Measurements from ENCODE around the gene SLX1A. TPM values are rescaled to one million over a fixed set of nuclear protein-coding genes. Genes with fewer than 3 reads are reported as not detected.

The SLX1A gene
- total and polyA plus RNA-seq, 10 of the 15 experiments (the other 5 are each of a cell fraction or from before 2014, with no cell fraction given): 2.5 to 123 (median 28.9) TPM

GRCh38 chr16:30184096-30184890 lies 9.4 kb upstream of the SLX1A start (continued):
- TF ChIP-seq MYC (IDR thresholded peaks at IDR 0.05; ENCODE audit: insufficient read depth, insufficient read length, insufficient replicate concordance, low read length, severe bottlenecking) (peak; percentile 63), MLLT1 (IDR thresholded peaks at IDR 0.05) (peak; percentile 78), POU2F2 (IDR thresholded peaks at IDR 0.05; ENCODE audit: borderline replicate concordance, low read depth, low read length) (peak; percentile 67; the same call in 2 of the 3 replicates), BHLHE40 (IDR thresholded peaks at IDR 0.05; ENCODE audit: borderline replicate concordance in 1 of 2, low read depth in 2 of 2, low read length in 1 of 2) (peak in 1 of 2 experiments; percentile 35; a peak in 1 of 4 replicates), SP1 (IDR thresholded peaks at IDR 0.05; ENCODE audit: low read depth, low read length) (peak; percentile 64), SRF (IDR thresholded peaks at IDR 0.05; ENCODE audit: low read depth in 2 of 2, low read length in 2 of 2) (peak; percentile 38 to 47; a peak in 1 of 4 replicates), TCF12 (IDR thresholded peaks at IDR 0.05; ENCODE audit: low read depth, low read length) (peak; percentile 68; the same call in 1 of the 2 replicates), IKZF1 (conservative IDR thresholded peaks at IDR 0.05) (peak; percentile 5), POLR2AphosphoS5 (IDR thresholded peaks at IDR 0.05; ENCODE audit: low read length) (peak; percentile 69), STAT1 (conservative IDR thresholded peaks at IDR 0.05) (0 out of 2 replicates have a peak, but pooled peaks have one; percentile 45), EZH2 (IDR thresholded peaks at IDR 0.05; ENCODE audit: borderline replicate concordance, control insufficient read depth, low read depth, low read length) (no peak), CTCF (IDR thresholded peaks at IDR 0.05 in 2 of 3, conservative IDR thresholded peaks at IDR 0.05 in 1 of 3; ENCODE audit: control insufficient read depth in 2 of 3, extremely low read depth in 1 of 3, insufficient read depth in 1 of 3, low read depth in 3 of 3, low read length in 3 of 3) (no peak), MEF2A (IDR thresholded peaks at IDR 0.05; ENCODE audit: insufficient read depth, low read depth, low read length) (peak; percentile 40; the same call in 1 of the 2 replicates), PAX5 (IDR thresholded peaks at IDR 0.05; ENCODE audit: borderline replicate concordance, low read depth, low read length) (peak; percentile 77; the same call in 1 of the 2 replicates), NR2F1 (conservative IDR thresholded peaks at IDR 0.05) (no peak), RCOR1 (conservative IDR thresholded peaks at IDR 0.05; ENCODE audit: low read depth, low read length) (0 out of 2 replicates have a peak, but pooled peaks have one; percentile 41), SMAD1 (IDR thresholded peaks at IDR 0.05; ENCODE audit: low read depth, partially characterized antibody) (peak; percentile 17), ZSCAN29 (IDR thresholded peaks at IDR 0.05) (0 out of 2 replicates have a peak, but pooled peaks have one; percentile 18), ZBTB40 (IDR thresholded peaks at IDR 0.05; ENCODE audit: borderline replicate concordance) (peak; percentile 69; the same call in 1 of the 2 replicates), CHD2 (IDR thresholded peaks at IDR 0.05; ENCODE audit: borderline replicate concordance, low read depth, low read length) (peak; percentile 78), IKZF2 (IDR thresholded peaks at IDR 0.05) (peak in 1 of 2 experiments; percentile 31; a peak in 2 of 4 replicates), CHD4 (IDR thresholded peaks at IDR 0.05) (no peak)

All from GM12878 (cell line).